Stimulated activated CD8-positive, alpha-beta memory T cell treated with anti-CD3 and anti-CD28 coated beads, Interleukin-2, amount 100 ng/mL, for 1 hour (primary cell): ENCODE measurements around the gene GRWD1.
"Not testable (repeated sequence)": the region's sequence is repeated elsewhere in the genome, so short reads cannot be mapped to it uniquely, and the experiment has no call there.

ENCODE experiments used
- DNase-seq, 2 donors: peaks; one replicate each; pipeline ENCODE4 v3.0.0-alpha.2; 2020; ENCODE audit warnings: low read depth in 2 of 2

GRWD1 gene

GRCh38 chr19:48480183-48480557 is 34.4 kb downstream of the GRWD1 start:
- DNase-seq, result no peak

- peak in 1 of 2 donors; percentile 38 for DNase-seq
Measured at GRCh38 chr19:48480558-48481500, 35.0 kb downstream of the GRWD1 start.

GRCh38 chr19:48481846-48482639 is 36.3 kb downstream of the GRWD1 start:
- no peak for DNase-seq

- DNase-seq, result no peak
Measured at GRCh38 chr19:48483301-48483700, 37.5 kb downstream of the GRWD1 start.

DNA sequence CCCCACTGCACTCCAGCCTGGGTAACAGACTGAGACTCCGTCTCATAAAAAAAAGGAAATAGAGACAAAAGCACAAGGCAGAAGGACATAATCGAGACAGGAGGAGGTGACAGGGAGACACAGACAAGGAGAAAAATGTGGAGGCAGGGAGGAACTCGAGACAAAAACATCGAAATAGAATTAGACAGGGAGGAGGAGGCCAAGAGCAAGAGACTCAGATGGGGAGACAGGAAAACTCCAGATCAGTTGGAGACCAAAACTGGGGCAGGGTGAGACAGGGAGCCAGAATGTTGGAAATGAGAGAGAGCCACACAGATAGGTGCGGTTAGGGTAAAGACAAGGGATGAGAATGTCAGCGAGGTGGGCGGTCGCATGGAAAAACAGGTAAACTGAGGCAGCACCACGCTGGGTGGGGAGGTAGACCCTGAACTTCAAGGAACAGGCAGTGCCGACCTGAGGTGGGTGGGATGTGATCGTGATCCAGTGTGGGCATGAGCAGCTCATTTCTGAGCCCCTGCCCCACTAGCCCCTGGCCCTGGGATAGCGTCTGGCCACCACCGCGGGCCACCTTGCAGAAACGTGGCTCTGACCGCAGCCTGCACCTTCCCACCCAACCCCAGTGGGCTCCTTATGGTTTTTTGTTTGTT is 38.6 kb downstream of the GRWD1 start:
- DNase-seq, result no peak

DNA sequence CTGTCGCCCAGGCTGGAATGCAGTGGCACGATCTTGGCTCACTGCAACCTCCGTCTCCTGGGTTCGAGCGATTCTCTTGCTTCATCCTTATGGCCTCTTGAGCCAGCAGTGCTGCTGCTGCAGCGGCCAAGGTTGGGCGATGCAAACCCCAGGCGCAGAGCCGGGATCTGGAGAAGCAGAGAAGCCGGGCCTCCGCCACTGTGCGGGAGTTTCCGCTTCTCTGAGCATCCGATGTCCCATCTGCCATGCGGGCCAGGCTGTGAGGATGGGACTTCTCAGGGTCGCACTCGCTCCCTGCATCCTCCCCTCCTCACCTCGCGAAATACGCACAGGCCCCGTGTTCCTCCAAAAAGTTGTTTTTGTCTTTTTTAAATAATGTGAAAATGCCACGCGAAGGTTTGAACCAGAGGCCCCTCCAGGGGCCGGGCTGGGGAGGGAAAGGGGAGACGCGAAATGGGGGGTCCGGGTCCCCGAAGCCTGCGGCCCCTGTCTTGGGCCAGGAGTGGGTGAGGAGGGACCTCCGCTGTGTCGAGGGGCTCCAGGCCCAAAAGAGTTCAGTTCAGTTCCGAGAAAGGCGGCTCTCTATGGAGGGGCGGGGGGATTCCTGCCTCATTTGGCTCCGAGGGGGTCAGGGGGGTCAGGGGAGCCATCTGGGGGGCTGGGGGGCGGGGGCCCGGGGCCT is 39.3 kb downstream of the GRWD1 start:
- no peak for DNase-seq

GRCh38 chr19:48486706-48487105 is 40.9 kb downstream of the GRWD1 start:
- not testable (repeated sequence) for DNase-seq

- no peak for DNase-seq
Measured at GRCh38 chr19:48487544-48487943, 41.8 kb downstream of the GRWD1 start.

DNA sequence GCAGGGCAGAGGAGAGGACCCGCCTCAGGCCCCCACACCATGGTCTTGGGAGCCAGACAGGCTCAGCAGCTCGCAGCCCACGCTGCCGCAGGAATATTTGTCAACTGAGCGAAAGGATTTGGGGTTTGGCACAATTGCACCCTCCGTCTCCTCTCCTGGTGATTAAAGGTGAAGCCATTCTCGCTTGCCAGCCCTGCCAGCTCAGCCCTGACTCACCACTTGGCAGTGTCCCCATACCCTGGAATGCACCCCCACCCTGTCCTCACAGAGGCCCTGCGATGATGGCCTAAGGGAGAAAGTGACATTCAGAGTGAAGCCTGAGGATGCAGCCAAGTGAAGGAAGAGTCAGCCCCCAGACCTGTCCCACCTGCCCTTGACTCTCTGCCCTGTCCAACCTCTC is 42.2 kb downstream of the GRWD1 start:
- DNase-seq, result no peak

- DNase-seq, result not testable (repeated sequence)
Measured at GRCh38 chr19:48488478-48488877, 42.7 kb downstream of the GRWD1 start.

- peak; percentile 56 to 59 for DNase-seq
Measured at GRCh38 chr19:48489608-48490216, 43.9 kb downstream of the GRWD1 start.

DNA sequence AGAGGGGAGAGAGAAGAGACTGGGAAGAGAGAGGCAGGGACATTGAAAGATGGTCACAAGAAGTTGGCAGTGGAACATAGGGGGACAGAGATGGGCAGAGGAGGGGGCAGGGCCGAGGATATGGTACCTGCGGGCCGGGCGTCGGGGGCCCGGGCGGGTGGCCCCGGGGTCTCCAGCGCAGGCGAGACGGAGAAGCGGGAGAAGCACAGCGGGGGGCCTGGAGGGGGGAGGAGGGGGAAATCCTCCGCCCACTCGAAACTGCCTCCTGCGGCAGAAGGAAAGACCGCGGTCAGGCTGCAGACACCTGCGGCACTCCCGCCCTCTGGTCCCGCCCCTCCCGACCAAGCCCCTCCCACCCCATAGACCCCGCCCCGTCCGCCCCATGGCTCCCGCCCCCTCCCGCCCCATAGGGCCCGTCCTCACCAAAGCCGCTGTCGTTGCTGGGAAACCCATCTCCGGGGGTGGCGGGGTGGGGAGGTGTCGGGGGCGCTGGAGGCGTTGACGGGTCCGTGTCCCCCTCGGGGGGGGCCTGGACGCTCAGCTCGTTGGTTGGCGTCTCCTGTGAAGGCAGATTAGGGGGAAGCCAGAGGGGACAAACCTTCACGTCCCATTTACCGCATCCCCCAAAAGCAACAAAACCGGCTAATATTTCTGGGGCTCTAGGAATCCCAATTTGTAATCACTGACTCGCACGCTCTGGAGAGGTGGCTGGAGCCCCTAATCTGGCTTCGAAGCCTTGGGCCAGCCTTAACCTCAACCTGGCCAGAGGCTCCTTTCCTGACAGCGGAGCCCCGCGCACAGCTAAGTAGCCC is 45.4 kb downstream of the GRWD1 start:
- DNase-seq, result peak in 1 of 2 donors; percentile 43

GRCh38 chr19:48491793-48492123 is 46.0 kb downstream of the GRWD1 start:
- no peak for DNase-seq

DNA sequence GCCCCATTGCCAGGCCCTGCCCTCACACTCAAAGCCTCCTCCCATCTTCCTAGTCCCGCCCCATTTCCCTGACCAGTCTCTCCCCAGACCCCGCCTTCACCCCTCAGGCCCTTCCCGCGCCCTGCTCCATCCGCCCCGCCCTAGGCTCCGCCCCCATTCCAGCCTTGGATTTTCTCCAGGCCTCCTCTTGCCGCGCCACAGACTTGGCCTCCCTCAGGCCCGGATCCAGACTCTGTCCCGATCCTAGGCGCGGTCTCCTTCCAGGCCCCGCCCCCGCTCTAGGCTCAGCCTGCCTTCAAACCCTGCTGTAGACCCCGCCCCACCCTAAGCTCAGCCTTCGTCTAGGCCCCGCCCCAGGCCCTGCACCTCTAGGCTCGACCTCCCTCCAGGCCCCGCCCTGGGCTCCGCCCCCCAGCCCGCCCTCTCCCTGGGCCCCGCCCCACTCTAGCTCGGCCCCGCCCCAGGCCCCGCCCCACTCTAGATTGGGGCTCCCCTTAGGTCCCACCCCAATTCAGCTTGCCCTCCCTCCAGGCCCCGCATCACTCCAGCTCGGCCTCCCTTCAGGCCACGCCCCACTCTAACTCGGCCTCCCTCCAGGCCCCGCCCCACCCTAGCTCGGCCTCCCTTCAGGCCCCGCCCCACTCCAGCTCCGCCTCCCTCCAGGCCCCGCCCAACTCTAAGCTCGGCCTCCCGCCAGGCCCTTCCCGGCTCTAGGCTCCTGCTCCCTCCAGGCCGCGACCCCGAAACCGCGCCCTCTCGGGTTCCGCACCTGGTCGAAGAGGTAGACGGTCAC is 47.3 kb downstream of the GRWD1 start:
- peak; percentile 52 to 67 for DNase-seq

GRCh38 chr19:48493718-48494401 is 48.1 kb downstream of the GRWD1 start:
- no peak for DNase-seq

DNA sequence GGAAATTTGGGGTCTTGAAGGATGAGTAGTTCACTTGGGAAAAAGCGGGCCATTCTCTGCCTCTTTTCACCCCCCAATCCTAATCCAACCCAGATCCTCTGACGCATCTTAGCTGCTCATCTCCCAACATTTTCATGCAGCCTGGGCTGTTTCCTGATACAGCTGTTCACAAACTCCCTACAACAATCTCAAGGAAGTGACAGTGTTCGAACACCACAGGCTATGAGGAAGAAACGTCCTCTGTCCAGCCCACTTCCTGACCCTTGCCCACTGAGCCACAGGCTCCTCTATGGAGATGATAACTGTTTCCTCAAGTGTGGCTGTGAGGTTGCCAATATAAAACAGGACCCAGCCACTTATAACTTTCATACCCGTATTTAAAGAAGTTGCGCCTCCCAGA is 49.6 kb downstream of the GRWD1 start:
- no peak for DNase-seq

GRCh38 chr19:48496959-48497727 is 51.4 kb downstream of the GRWD1 start:
- no peak for DNase-seq
